ENCODE measurements around the gene CCSER1.
"Not testable (repeated sequence)": the region's sequence is repeated elsewhere in the genome, so short reads cannot be mapped to it uniquely, and the experiment has no call there.

Gene CCSER1

GRCh38 chr4:91304292-91304691, 1177.1 kb downstream of the CCSER1 start:
- no peak for DNase-seq (ENCODE audit: insufficient read length, low spot score)
- FAIRE-seq, result no peak

- DNase-seq (ENCODE audit: insufficient read length, low spot score) (no peak), FAIRE-seq (no peak)
Observed at GRCh38 chr4:91317434-91317833, 1190.2 kb downstream of the CCSER1 start.

- DNase-seq (ENCODE audit: insufficient read length, low spot score) (no peak), FAIRE-seq (no peak)
Observed at GRCh38 chr4:91319556-91320268, 1192.5 kb downstream of the CCSER1 start.

- no peak for DNase-seq (ENCODE audit: insufficient read length, low spot score)
- FAIRE-seq, result no peak
Observed at GRCh38 chr4:91322961-91323360, 1195.8 kb downstream of the CCSER1 start.

GRCh38 chr4:91325495-91325894, 1198.3 kb downstream of the CCSER1 start:
- FAIRE-seq (no peak), DNase-seq (ENCODE audit: insufficient read length, low spot score) (no peak)

GRCh38 chr4:91326167-91326566, 1199.0 kb downstream of the CCSER1 start:
- DNase-seq (ENCODE audit: insufficient read length, low spot score); FAIRE-seq: not testable (repeated sequence)

GRCh38 chr4:91330555-91331137, 1203.5 kb downstream of the CCSER1 start:
- no peak for FAIRE-seq
- DNase-seq (ENCODE audit: insufficient read length, low spot score), result no peak

- DNase-seq (ENCODE audit: insufficient read length, low spot score) (no peak), FAIRE-seq (no peak)
Observed at GRCh38 chr4:91340822-91341221, 1213.6 kb downstream of the CCSER1 start.

- no peak for DNase-seq (ENCODE audit: insufficient read length, low spot score)
- FAIRE-seq, result no peak
Observed at GRCh38 chr4:91345632-91346031, 1218.4 kb downstream of the CCSER1 start.

GRCh38 chr4:91356496-91356895, 1229.3 kb downstream of the CCSER1 start:
- not testable (repeated sequence) for FAIRE-seq; DNase-seq (ENCODE audit: insufficient read length, low spot score)

GRCh38 chr4:91358016-91358415, 1230.8 kb downstream of the CCSER1 start:
- not testable (repeated sequence) for FAIRE-seq; DNase-seq (ENCODE audit: insufficient read length, low spot score)

- not testable (repeated sequence) for FAIRE-seq; DNase-seq (ENCODE audit: insufficient read length, low spot score)
Observed at GRCh38 chr4:91358621-91359020, 1231.4 kb downstream of the CCSER1 start.

- DNase-seq (ENCODE audit: insufficient read length, low spot score), result no peak
- peak; percentile 83 for FAIRE-seq
Observed at GRCh38 chr4:91359041-91360031, 1232.1 kb downstream of the CCSER1 start.

- FAIRE-seq, result no peak
Observed at GRCh38 chr4:91362125-91362524, 1234.9 kb downstream of the CCSER1 start.

GRCh38 chr4:91366554-91366953, 1239.4 kb downstream of the CCSER1 start:
- DNase-seq (ENCODE audit: insufficient read length, low spot score), result no peak
- no peak for FAIRE-seq

More at GRCh38 chr4:91362125-91362524, 1234.9 kb downstream of the CCSER1 start:
- no peak for DNase-seq (ENCODE audit: insufficient read length, low spot score)

GRCh38 chr4:91369116-91369515, 1241.9 kb downstream of the CCSER1 start:
- DNase-seq (ENCODE audit: insufficient read length, low spot score) (no peak), FAIRE-seq (no peak)

- FAIRE-seq (peak; percentile 40), DNase-seq (ENCODE audit: insufficient read length, low spot score) (no peak)
Observed at GRCh38 chr4:91373546-91373945, 1246.4 kb downstream of the CCSER1 start.

GRCh38 chr4:91405431-91405830, 1278.2 kb downstream of the CCSER1 start:
- FAIRE-seq, result not testable (repeated sequence)

GRCh38 chr4:91422011-91422410, 1294.8 kb downstream of the CCSER1 start:
- no peak for FAIRE-seq

More at GRCh38 chr4:91405431-91405830, 1278.2 kb downstream of the CCSER1 start:
- not testable (repeated sequence) for DNase-seq (ENCODE audit: insufficient read length, low spot score)

GRCh38 chr4:91426725-91427124, 1299.5 kb downstream of the CCSER1 start:
- FAIRE-seq (no peak), DNase-seq (ENCODE audit: insufficient read length, low spot score) (no peak)

More at GRCh38 chr4:91422011-91422410, 1294.8 kb downstream of the CCSER1 start:
- no peak for DNase-seq (ENCODE audit: insufficient read length, low spot score)

GRCh38 chr4:91427171-91427570, 1300.0 kb downstream of the CCSER1 start:
- DNase-seq (ENCODE audit: insufficient read length, low spot score) (no peak), FAIRE-seq (no peak)
